ENCODE results near the gene NDNF. TPM values are rescaled to one million over a fixed set of nuclear protein-coding genes. Genes with fewer than 3 reads are reported as not detected.

NDNF gene
- total and polyA plus RNA-seq, 2 donors (not counting 3 experiments of a cell fraction or from before 2014, with no cell fraction given) = not detected

- Histone ChIP-seq H3K79me2 (ENCODE audit: control insufficient read depth, insufficient read depth, low read length) (no peaks in the 10 kb centered on the region), H3K9me3 (replicated peaks; ENCODE audit: control insufficient read depth, insufficient read depth, low read length) (no peaks in the 10 kb centered on the region), H2AFZ (ENCODE audit: low read depth, low read length) (peak overlapping the region; percentile 48), H3K4me2 (ENCODE audit: insufficient read depth, low read length) (peak overlapping the region; percentile 92), H3K36me3 (ENCODE audit: control insufficient read depth in 2 of 2, extremely low read depth in 1 of 2, insufficient read depth in 2 of 2, low read length in 2 of 2) (no peaks in the 10 kb centered on the region), H3K27me3 (ENCODE audit: control insufficient read depth in 2 of 2, insufficient read depth in 2 of 2, low read length in 2 of 2) (peaks cover 37 to 40% of the 10 kb centered on the region in 2 experiments), H3K9me1 (replicated peaks; ENCODE audit: control insufficient read depth, extremely low read depth, insufficient read depth, low read length) (no peaks in the 10 kb centered on the region), H3K4me1 (ENCODE audit: control insufficient read depth, extremely low read depth, insufficient read depth, low read length) (peaks cover 8% of the 10 kb centered on the region), H3K4me3 (replicated peaks in 1 of 3; ENCODE audit: insufficient read depth in 1 of 3, low read depth in 1 of 3, low read length in 3 of 3) (peak overlapping the region in 2 of 3 experiments; percentile 14 to 67), H4K20me1 (replicated peaks; ENCODE audit: control insufficient read depth, extremely low read depth, insufficient read depth, low read length) (no peaks in the 10 kb centered on the region), H3K27ac (ENCODE audit: insufficient read depth, low read depth, low read length) (no peak overlapping the region), H3K9ac (replicated peaks; ENCODE audit: extremely low read depth, insufficient read depth, low read length) (no peak overlapping the region)
- ChIA-PET POLR2A (no interaction called here), CTCF (interaction anchor here (2.0 kb wide), 1 partner anchor 10 kb away, joined by 5 read pairs; no protein-coding TSS in a partner anchor)
- dilution Hi-C loops (cut with MboI; ENCODE audit: extremely low pct_ligation_motif_present, low sequenced_read_pairs) = no loop called here
- FAIRE-seq (no peak), DNase-seq (ENCODE audit: low read depth, low spot score) (peak; percentile 13)
- TF ChIP-seq EZH2 (IDR thresholded peaks at IDR 0.05; ENCODE audit: borderline replicate concordance, low read depth, low read length, severe bottlenecking) = peak; percentile 74
- TF ChIP-seq CTCF (IDR thresholded peaks at IDR 0.05; ENCODE audit: extremely low read depth in 1 of 2, insufficient read depth in 1 of 2, low read depth in 1 of 2, low read length in 2 of 2) = peak; percentile 31 to 49
- no peak for TF ChIP-seq MAX (IDR thresholded peaks at IDR 0.05; ENCODE audit: insufficient read depth, insufficient read length)
- TF ChIP-seq FOS (IDR thresholded peaks at IDR 0.05; ENCODE audit: borderline replicate concordance, insufficient read depth, low read length) = no peak
- intact Hi-C loops (cut with micrococcal nuclease) = loop anchor here (2.0 kb wide), 2 partner anchors 86 to 148 kb away; partner anchors contain the start of gene PRDM5
- BruUV-seq (replicated peaks) = no TSS peak
Observed at GRCh38 chr4:121070696-121071639, 1.4 kb downstream of the NDNF start.
